ENCODE measurements around the gene TCFL5. TPM values are rescaled to one million over a fixed set of nuclear protein-coding genes. Genes with fewer than 3 reads are reported as not detected.

Gene TCFL5
- total RNA-seq, 4 donors from 2014 or later, result 12.3 to 29.7 (median 18.8) TPM

DNA sequence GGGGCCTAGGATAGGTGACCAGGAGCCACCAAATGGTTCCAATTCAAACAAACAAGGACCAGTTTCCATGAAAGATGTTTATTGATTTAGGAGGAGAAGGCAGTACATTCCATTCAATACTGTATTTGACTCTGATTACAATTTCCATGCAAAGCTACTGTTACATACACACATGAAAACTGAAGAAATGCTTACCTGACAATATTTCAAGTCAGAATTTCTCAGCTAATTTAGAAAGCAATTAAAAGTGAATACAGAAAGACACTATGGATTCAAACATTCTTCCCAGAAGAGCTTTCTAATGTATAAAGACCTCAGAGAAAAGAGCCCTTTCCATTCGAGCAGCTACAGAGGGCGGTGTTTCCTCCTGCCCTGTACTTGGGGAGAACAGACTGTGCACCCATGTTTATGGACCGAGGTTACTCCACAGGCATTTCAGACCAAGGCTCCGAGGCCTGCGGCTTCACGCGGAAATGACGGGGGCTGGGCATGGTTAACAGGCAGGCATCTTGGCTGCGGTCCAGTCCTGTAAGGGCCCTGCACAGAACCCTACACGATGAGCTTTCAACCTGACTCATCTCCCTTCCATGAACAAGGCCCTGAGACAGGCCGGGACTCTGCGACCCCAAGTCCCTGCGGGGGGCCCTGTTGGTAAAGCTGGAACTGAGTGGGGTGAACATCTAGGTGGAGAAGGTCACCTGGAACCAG is 25.7 kb upstream of the TCFL5 start:
- Histone ChIP-seq H3K9me3 (no peaks in the 10 kb centered on the region), H3K4me1 (peaks cover 3 to 14% (median 14%) of the 10 kb centered on the region in 4 donors), H3K27ac (replicated peaks in 1 of 4) (peak overlapping the region in 3 of 4 donors; percentile 28 to 65 (median 47)), H3K27me3 (no peaks in the 10 kb centered on the region), H3K36me3 (peaks cover 42 to 65% (median 59%) of the 10 kb centered on the region in 4 donors), H3K4me3 (no peak overlapping the region)
- peak in 1 of 2 donors; percentile 59 for TF ChIP-seq POLR2AphosphoS5 (IDR thresholded peaks at IDR 0.05)
- no peak for TF ChIP-seq EP300 (IDR thresholded peaks at IDR 0.05)
- DNase-seq (ENCODE audit: extremely low spot score), result no peak
- 47% methylated on average over 13 of the region's 13 CpGs for WGBS
- intact Hi-C loops (cut with DNase I), result no loop called here

DNA sequence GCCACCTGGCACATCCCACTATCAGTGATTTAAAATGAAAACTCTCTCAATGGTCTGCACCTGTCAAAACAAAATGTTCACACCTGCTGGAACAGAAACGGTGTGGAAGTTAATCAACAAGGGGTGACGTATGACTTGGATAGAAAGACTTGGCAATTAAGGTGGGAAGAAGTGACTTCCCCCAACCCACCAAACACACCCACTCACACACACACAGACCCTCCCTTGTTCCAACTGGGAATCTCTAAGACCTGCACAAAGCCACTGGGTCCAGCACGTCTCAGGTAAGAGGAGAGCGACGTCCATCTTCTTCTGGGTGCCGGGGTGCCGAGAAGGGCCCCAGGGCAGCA is 25.1 kb upstream of the TCFL5 start:
- Histone ChIP-seq H3K36me3 (peaks cover 39 to 64% (median 57%) of the 10 kb centered on the region in 4 donors), H3K9me3 (no peaks in the 10 kb centered on the region), H3K4me1 (peaks cover 3 to 14% (median 14%) of the 10 kb centered on the region in 4 donors), H3K27ac (replicated peaks in 1 of 4) (peak overlapping the region in 3 of 4 donors; percentile 28 to 65 (median 47)), H3K4me3 (no peak overlapping the region), H3K27me3 (no peaks in the 10 kb centered on the region)
- DNase-seq (ENCODE audit: extremely low spot score), result no peak
- TF ChIP-seq EP300 (IDR thresholded peaks at IDR 0.05) (no peak), POLR2AphosphoS5 (IDR thresholded peaks at IDR 0.05) (no peak), POLR2A (IDR thresholded peaks at IDR 0.05; ENCODE audit: low read depth) (no peak)
- TF ChIP-seq, protein P1, sequence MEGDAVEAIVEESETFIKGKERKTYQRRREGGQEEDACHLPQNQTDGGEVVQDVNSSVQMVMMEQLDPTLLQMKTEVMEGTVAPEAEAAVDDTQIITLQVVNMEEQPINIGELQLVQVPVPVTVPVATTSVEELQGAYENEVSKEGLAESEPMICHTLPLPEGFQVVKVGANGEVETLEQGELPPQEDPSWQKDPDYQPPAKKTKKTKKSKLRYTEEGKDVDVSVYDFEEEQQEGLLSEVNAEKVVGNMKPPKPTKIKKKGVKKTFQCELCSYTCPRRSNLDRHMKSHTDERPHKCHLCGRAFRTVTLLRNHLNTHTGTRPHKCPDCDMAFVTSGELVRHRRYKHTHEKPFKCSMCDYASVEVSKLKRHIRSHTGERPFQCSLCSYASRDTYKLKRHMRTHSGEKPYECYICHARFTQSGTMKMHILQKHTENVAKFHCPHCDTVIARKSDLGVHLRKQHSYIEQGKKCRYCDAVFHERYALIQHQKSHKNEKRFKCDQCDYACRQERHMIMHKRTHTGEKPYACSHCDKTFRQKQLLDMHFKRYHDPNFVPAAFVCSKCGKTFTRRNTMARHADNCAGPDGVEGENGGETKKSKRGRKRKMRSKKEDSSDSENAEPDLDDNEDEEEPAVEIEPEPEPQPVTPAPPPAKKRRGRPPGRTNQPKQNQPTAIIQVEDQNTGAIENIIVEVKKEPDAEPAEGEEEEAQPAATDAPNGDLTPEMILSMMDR (IDR thresholded peaks at IDR 0.05), result no peak
- intact Hi-C loops (cut with DNase I), result no loop called here
- 47% methylated on average over 2 of the region's 7 CpGs for WGBS

DNA sequence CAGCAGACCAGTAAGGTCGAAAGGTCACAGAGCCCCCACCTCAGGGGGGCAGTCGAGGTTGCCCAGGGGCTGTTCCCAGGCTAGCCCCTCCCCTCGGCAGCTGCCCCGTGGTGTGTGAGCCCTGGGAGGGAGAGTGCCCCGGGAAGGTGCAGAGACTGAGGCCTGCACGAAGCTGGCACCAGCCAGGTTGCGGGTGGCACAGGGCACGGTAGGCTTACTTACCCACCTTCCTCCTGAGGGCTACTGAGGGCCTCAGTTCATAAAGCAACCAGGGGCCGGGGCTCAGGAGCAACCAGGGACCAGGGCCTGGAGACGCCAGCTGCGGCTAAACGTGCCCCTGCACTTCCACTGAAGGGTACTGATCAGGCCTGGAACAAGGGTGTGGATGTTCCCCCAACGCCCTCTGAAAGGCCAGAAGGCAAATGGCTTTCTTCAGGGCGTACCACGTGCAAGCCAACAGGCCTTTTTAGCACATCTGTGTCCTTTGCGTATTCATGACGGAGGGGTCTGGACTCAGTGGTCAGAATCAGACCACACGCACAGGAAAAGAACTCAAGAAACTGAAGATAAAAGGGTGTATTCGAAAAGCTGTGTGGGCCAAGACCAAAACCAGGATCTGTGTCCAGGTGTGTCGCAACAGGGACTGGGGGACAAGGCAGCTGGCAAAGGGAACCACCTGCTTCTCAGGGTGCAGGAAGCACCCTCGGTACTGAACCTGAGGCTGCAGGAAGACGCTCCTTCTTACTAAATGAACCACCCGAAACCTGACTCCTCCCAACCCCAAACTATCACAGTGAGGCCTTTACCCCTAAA is 24.5 kb upstream of the TCFL5 start:
- peaks cover 39 to 64% (median 57%) of the 10 kb centered on the region in 4 donors for H3K36me3 ChIP-seq
- DNase-seq (ENCODE audit: extremely low spot score), result no peak
- intact Hi-C loops (cut with DNase I), result no loop called here
- no peak for TF ChIP-seq POLR2A (IDR thresholded peaks at IDR 0.05; ENCODE audit: low read depth)
- no peak for TF ChIP-seq EP300 (IDR thresholded peaks at IDR 0.05)
- no peak for TF ChIP-seq POLR2AphosphoS5 (IDR thresholded peaks at IDR 0.05)
- TF ChIP-seq, protein P1 (IDR thresholded peaks at IDR 0.05), result no peak
- no peaks in the 10 kb centered on the region for H3K27me3 ChIP-seq
- H3K4me1 ChIP-seq, result peaks cover 3 to 14% (median 14%) of the 10 kb centered on the region in 4 donors
- 84% methylated on average over 13 of the region's 23 CpGs for WGBS
- no peaks in the 10 kb centered on the region for H3K9me3 ChIP-seq
- peak overlapping the region in 2 of 4 donors; percentile 47 to 65 for H3K27ac ChIP-seq (replicated peaks in 1 of 4)
- H3K4me3 ChIP-seq, result no peak overlapping the region

DNA sequence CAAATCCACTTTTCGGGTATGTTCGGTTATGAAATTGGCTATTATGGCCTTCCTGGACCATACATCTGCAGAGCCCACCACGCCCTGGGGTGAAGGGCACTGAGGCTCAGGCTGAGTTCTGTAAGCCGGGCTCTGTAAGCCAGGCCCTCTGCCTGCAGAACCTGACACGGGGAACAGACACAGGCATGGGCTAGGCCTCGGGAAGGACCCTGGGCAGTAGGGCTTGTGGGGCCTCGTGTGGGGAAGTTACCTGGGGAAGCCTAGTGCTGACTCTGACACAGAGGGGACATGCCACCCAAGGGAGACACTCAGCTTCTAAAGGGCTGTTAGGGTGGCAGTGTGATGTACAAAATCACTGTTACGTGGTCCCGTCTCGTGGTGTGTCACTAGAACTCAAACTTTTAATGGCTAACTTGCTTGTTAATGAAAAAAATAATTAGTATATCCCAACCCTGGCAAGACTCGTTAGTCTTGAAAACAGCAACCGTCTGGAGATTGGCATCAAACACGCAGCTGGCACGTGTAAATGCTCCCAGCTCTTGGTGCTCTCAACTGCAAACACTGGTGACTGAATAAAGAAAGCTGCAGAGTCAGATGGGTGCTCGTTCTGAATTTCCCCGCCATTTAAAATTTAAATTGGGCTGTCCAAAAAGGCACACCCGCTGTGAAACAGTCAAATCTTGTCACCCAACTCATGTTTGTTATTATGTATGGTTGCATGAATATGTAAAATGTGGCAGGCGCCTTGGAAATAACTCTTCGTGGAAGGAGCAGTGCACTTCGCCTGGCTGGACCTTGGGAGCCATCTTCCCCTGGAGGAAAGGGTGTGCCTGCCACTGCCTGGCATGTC is 23.6 kb upstream of the TCFL5 start:
- H3K36me3 ChIP-seq, result peaks cover 34 to 64% (median 57%) of the 10 kb centered on the region in 4 donors
- H3K4me1 ChIP-seq, result peaks cover 3 to 14% (median 14%) of the 10 kb centered on the region in 4 donors
- H3K27ac ChIP-seq (replicated peaks in 1 of 4), result no peak overlapping the region
- H3K4me3 ChIP-seq, result no peak overlapping the region
- TF ChIP-seq, protein P1 (IDR thresholded peaks at IDR 0.05), result no peak
- TF ChIP-seq POLR2AphosphoS5 (IDR thresholded peaks at IDR 0.05) (no peak), POLR2A (IDR thresholded peaks at IDR 0.05; ENCODE audit: low read depth) (no peak), EP300 (IDR thresholded peaks at IDR 0.05) (no peak)
- H3K9me3 ChIP-seq, result no peaks in the 10 kb centered on the region
- no peaks in the 10 kb centered on the region for H3K27me3 ChIP-seq
- WGBS, result 84% methylated on average over 20 of the region's 20 CpGs
- intact Hi-C loops (cut with DNase I), result no loop called here
- no peak for DNase-seq (ENCODE audit: extremely low spot score)
